Measurements from ENCODE around the gene FCHO1. TPM values are rescaled to one million over a fixed set of nuclear protein-coding genes. Genes with fewer than 3 reads are reported as not detected.
A peak's percentile ranks its signal among the peaks of the same experiment; 100 is the strongest.
"Not testable (repeated sequence)": the region's sequence is repeated elsewhere in the genome, so short reads cannot be mapped to it uniquely, and the experiment has no call there.

Gene FCHO1
- total RNA-seq, 1 donor from 2014 or later = 0.71 TPM

DNA sequence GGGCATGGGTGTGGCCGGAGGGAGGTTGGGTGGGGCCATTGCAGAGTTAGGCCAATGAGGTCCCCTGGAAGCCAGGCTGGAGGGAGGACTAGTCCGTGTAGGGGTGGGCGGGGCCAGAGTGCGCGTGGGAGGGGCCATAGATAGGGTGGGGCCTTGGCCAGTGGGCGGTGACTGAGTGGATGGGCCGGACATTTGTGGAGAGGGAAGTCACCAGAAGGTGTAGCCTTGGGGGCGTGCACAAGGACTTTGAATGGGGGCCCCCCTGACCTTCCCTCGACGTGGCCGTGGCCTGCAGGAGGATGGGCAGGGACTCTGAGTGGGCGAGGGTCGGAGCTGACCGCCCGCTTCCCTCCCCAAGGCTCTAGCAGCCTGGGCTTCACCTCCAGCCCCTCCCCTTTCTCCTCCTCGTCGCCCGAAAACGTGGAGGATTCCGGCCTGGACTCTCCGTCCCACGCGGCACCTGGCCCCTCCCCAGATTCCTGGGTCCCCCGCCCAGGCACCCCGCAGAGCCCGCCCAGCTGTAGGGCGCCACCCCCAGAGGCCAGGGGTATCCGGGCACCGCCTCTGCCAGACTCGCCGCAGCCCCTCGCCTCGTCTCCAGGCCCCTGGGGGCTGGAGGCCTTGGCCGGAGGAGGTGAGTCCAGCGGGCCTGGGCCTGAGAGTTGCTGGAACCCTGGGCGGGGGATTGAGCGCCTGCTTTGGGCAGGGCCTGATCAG, 27.1 kb downstream of the FCHO1 start:
- Histone ChIP-seq H3K27ac (replicated peaks) (no peak overlapping the region), H3K4me1 (peaks cover 10% of the 10 kb centered on the region), H3K4me3 (peak overlapping the region; percentile 25), H3K27me3 (ENCODE audit: low read depth) (peaks cover 78% of the 10 kb centered on the region), H3K36me3 (no peaks in the 10 kb centered on the region), H3K9me3 (replicated peaks) (no peaks in the 10 kb centered on the region)
- no peak for TF ChIP-seq CTCF (IDR thresholded peaks at IDR 0.05; ENCODE audit: borderline replicate concordance)
- peak; percentile 50 for DNase-seq
- intact Hi-C loops (cut with micrococcal nuclease) = no loop called here

DNA sequence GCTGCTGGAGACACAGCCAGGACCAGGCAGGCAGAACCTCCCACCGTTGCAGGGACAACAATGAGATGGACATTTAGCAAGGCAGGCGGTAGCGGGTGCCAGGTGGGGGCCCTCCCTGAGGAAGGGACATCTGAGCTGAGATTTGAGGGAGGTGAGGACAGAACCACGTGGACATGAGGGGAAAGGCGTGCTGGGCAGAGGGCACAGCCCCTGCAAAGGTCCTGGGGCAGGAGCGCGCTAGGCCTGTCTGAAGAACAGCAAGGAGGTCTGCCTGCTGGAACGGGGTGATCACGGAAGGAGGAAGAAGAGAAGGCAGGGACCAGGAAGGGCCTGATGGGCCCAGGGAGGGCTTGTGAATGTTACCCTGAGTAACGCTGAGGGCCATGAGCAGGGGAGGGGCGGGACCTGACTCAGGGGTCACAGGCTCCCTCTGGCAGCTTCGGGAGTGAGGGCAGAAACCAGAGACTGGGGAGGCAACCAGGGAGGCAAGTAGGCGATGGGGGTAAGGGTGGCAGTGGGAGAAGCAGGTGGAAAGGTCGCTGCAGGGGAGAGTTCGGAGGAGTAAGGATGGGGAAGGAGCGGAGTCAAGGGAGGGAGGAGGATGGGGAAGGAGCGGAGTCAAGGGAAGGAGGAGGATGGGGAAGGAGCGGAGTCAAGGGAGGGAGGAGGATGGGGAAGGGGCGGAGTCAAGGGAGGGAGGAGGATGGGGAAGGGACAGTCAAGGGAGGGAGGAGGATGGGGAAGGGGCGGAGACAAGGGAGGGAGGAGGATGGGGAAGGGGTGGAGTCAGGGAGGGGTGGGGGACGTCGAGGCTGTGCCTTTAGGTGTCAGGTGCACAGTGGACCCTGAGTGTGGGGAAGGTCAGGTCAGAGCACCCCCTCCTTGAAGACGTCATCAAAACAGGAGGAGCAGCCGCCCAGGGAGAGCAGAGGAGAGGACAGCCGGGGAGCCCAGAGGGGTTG, 28.0 kb downstream of the FCHO1 start:
- Histone ChIP-seq H3K9me3 (replicated peaks) (no peaks in the 10 kb centered on the region), H3K36me3 (no peaks in the 10 kb centered on the region), H3K27me3 (ENCODE audit: low read depth) (peaks cover 83% of the 10 kb centered on the region), H3K4me3 (peak overlapping the region; percentile 25), H3K4me1 (peaks cover 13% of the 10 kb centered on the region), H3K27ac (replicated peaks) (no peak overlapping the region)
- intact Hi-C loops (cut with micrococcal nuclease) = no loop called here
- DNase-seq = no peak
- TF ChIP-seq CTCF (IDR thresholded peaks at IDR 0.05; ENCODE audit: borderline replicate concordance) = no peak

- Histone ChIP-seq H3K4me3 (no peak overlapping the region), H3K27ac (replicated peaks) (no peak overlapping the region), H3K27me3 (ENCODE audit: low read depth) (peaks cover 70% of the 10 kb centered on the region), H3K36me3 (no peaks in the 10 kb centered on the region), H3K4me1 (peaks cover 14% of the 10 kb centered on the region), H3K9me3 (replicated peaks) (no peaks in the 10 kb centered on the region)
- no peak for DNase-seq
- intact Hi-C loops (cut with micrococcal nuclease) = no loop called here
- TF ChIP-seq CTCF (IDR thresholded peaks at IDR 0.05; ENCODE audit: borderline replicate concordance) = no peak
Measured at GRCh38 chr19:17780781-17781180, 29.5 kb downstream of the FCHO1 start.

- H3K9me3 ChIP-seq (replicated peaks); DNase-seq; intact Hi-C loops (cut with micrococcal nuclease); H3K27ac ChIP-seq (replicated peaks); H3K4me1 ChIP-seq; H3K36me3 ChIP-seq; H3K4me3 ChIP-seq: not testable (repeated sequence)
- H3K27me3 ChIP-seq (ENCODE audit: low read depth) = peaks cover 52% of the 10 kb centered on the region
Measured at GRCh38 chr19:17783721-17784120, 32.4 kb downstream of the FCHO1 start.

- TF ChIP-seq CTCF (IDR thresholded peaks at IDR 0.05; ENCODE audit: borderline replicate concordance) = peak; percentile 85
Measured at GRCh38 chr19:17784201-17785008, 33.1 kb downstream of the FCHO1 start.

More at GRCh38 chr19:17784201-17785008, 33.1 kb downstream of the FCHO1 start:
- Histone ChIP-seq H3K4me1 (peaks cover 4% of the 10 kb centered on the region), H3K27ac (replicated peaks) (no peak overlapping the region), H3K4me3 (no peak overlapping the region), H3K9me3 (replicated peaks) (no peaks in the 10 kb centered on the region), H3K36me3 (no peaks in the 10 kb centered on the region), H3K27me3 (ENCODE audit: low read depth) (peaks cover 52% of the 10 kb centered on the region)
- DNase-seq = peak; percentile 49
- intact Hi-C loops (cut with micrococcal nuclease) = no loop called here
